Measurements from ENCODE around the gene ISCA2. TPM values are rescaled to one million over a fixed set of nuclear protein-coding genes. Genes with fewer than 3 reads are reported as not detected.

Gene ISCA2
- polyA plus RNA-seq, 3 donors = 41.3 to 46.8 (median 42.9) TPM

- DNase-seq (ENCODE audit: low read depth in 3 of 3, low spot score in 2 of 3) = no peak
Measured at GRCh38 chr14:74507085-74507484, 13.5 kb downstream of the ISCA2 start.

GRCh38 chr14:74507840-74508239 is 14.3 kb downstream of the ISCA2 start:
- DNase-seq (ENCODE audit: low read depth in 3 of 3, low spot score in 2 of 3) = no peak

GRCh38 chr14:74508292-74508731 is 14.7 kb downstream of the ISCA2 start:
- DNase-seq (ENCODE audit: low read depth in 3 of 3, low spot score in 2 of 3) = no peak

GRCh38 chr14:74508844-74509428 is 15.4 kb downstream of the ISCA2 start:
- DNase-seq (ENCODE audit: low read depth in 3 of 3, low spot score in 2 of 3) = no peak

GRCh38 chr14:74509587-74510222 is 16.1 kb downstream of the ISCA2 start:
- no peak for DNase-seq (ENCODE audit: low read depth in 3 of 3, low spot score in 2 of 3)

- no peak for DNase-seq (ENCODE audit: low read depth in 3 of 3, low spot score in 2 of 3)
Measured at GRCh38 chr14:74510223-74510931, 16.8 kb downstream of the ISCA2 start.

- no peak for DNase-seq (ENCODE audit: low read depth in 3 of 3, low spot score in 2 of 3)
Measured at GRCh38 chr14:74510959-74511409, 17.4 kb downstream of the ISCA2 start.

- DNase-seq (ENCODE audit: low read depth in 3 of 3, low spot score in 2 of 3) = no peak
Measured at GRCh38 chr14:74511966-74512830, 18.6 kb downstream of the ISCA2 start.

GRCh38 chr14:74514471-74514941 is 20.9 kb downstream of the ISCA2 start:
- no peak for DNase-seq (ENCODE audit: low read depth in 3 of 3, low spot score in 2 of 3)

- DNase-seq (ENCODE audit: low read depth in 3 of 3, low spot score in 2 of 3) = no peak
Measured at GRCh38 chr14:74515891-74516412, 22.4 kb downstream of the ISCA2 start.

GRCh38 chr14:74516451-74517160 is 23.0 kb downstream of the ISCA2 start:
- no peak for DNase-seq (ENCODE audit: low read depth in 3 of 3, low spot score in 2 of 3)

- DNase-seq (ENCODE audit: low read depth in 3 of 3, low spot score in 2 of 3) = no peak
Measured at GRCh38 chr14:74517731-74518130, 24.2 kb downstream of the ISCA2 start.

GRCh38 chr14:74518221-74518620 is 24.7 kb downstream of the ISCA2 start:
- DNase-seq (ENCODE audit: low read depth in 3 of 3, low spot score in 2 of 3) = no peak

GRCh38 chr14:74519316-74520074 is 25.9 kb downstream of the ISCA2 start:
- no peak for DNase-seq (ENCODE audit: low read depth in 3 of 3, low spot score in 2 of 3)

- no peak for DNase-seq (ENCODE audit: low read depth in 3 of 3, low spot score in 2 of 3)
Measured at GRCh38 chr14:74521756-74522155, 28.2 kb downstream of the ISCA2 start.

GRCh38 chr14:74522740-74523139 is 29.2 kb downstream of the ISCA2 start:
- DNase-seq (ENCODE audit: low read depth in 3 of 3, low spot score in 2 of 3) = no peak

- DNase-seq (ENCODE audit: low read depth in 3 of 3, low spot score in 2 of 3) = no peak
Measured at GRCh38 chr14:74524076-74524811, 30.7 kb downstream of the ISCA2 start.

- DNase-seq (ENCODE audit: low read depth in 3 of 3, low spot score in 2 of 3) = no peak
Measured at GRCh38 chr14:74524812-74525135, 31.2 kb downstream of the ISCA2 start.
